ENCODE results near the gene CXCR5.

Gene CXCR5

DNA sequence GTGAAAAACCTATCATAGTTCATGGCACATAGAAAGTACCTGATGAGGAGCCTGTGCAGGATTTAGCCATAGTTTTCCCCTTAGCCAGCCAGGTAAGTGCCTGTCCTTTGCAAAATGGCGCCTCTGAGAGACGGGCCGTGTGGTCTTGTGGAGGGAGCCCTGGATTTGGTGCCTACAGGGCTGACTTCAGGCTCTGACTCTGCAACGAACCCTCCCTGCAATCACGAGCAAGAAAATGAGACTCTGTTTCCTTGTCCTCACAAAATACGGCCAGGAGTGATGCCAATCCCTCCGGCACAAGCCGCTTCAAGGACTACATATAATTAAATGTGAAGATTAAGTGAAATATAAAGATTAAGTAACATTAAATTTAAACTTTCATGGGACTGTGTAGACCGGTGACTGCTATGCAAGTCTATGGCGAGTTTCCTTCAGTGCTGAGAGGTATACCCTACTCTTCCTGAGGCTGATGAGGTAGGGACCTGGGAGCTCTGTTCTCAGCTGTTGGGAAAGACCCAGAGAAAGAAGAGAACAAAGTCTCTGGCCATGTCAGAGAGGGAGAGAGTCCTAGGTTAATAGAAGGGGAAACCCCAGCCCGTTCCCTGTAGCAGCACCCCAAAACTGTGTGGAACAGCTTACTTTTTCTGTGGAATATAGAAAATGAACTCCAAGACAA lies 6.1 kb upstream of the CXCR5 start:
- DNase-seq: no peak

DNA sequence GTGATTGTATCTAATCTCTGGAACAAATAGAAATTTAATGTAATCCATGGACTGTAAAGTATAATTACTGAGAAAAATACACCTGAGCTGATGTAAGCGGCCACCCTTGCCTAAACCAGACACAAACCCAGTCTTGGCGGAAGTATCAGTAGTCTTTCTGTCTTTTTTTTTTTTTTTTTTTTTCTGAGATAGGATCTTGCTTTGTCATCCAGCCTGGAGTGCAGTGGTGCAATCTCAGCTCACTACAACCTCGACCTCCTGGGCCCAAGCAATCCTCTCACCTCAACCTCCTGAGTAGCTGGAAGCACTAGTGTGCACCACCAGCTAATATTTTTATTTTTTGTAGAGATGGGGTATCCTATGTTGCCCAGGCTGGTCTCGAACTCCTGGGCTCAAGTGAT lies 5.5 kb upstream of the CXCR5 start:
- DNase-seq: no peak

DNA sequence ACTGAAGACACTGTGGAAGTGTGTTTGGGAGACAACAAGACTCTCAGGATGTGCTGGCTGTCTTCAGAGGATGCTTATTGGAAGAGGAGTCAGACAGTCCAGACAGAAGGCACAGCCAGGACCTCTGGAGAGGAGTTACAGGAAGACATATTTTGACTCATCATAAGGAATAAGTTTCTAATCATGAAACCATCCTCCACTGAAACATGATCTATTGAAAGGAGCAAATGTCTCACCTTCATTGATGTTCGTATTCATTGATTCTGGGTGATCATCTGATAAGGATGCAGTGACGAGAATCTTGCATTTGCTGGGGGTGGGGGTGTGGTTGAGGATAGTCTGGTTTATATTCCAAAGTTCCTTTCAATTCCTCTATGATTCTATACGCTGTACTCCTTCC lies 2.5 kb upstream of the CXCR5 start:
- DNase-seq: no peak

DNA sequence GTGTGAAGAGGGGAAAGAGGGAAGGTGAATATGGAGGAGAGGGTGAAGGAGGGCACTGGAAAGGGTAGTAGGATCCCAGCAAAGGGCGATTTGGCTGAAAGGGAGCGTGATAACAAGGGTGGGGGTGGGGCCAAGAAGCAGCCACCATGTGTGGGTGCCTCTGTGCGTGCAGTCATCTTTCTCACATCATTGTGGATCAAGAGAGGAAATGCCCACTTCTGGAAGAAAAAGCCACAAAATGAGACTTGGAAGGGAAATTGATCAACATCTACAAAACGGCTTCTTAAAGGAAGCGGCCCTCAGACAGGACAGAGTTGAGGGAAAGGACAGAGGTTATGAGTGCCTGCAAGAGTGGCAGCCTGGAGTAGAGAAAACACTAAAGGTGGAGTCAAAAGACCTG lies 1.2 kb upstream of the CXCR5 start:
- DNase-seq: no peak

DNA sequence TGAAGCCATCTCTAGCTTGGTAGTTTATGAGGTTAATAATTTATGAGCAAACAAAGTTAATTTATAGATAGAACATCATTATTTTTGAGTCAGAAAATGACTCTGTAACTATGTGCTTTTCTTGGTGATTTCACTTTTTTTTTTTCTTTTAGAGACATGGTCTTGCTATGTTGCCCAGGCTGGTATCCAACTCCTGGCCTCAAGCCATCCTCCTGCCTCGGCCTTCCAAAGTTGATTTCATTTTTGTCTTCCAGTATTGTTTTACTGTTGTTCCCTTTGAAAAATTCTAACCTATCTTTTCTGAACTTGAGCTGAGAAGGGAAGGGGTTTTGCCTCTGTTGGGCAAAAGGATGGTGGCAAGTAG lies 706 bp upstream of the CXCR5 start:
- DNase-seq: no peak

DNA sequence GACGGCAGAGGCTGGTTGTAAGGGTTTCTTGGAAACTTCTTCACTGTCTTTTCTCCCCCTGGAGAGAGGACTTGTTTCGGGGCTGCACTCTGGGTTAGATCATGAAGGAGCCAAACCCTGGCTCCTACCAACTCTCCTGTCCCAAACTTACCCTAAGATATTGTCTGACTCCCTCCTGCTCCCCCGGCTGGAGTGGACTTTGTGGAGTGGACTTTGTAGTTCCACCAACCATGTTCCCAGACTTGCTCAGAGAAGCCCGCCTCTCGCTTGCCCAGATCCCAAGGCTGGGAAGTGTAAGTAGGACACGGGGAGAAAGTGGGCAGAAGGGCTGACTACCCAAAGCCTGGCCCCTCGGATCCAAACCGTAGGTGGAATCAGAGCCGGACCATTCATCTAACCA lies 1.2 kb downstream of the CXCR5 start:
- no peak for DNase-seq

DNA sequence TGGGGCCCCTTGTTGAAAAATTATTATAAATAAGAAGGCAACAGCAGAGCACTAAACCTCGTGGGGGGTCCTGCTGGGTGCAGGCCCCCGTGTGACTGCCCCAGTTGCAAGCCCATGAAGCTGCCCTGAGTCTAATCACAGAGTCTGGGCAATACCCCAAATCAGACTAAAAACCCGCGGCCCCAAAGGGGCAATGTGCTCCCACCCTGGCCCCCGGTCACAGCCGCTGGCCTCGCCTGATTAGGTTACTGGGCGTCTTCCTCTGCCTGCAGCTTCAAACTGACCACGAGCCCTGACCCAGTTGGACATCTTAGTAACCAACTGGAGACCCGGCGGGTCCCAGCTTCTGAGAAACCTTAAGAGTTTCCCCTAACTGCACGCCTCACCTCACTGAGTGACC lies 1.6 kb downstream of the CXCR5 start:
- peak; percentile 22 for DNase-seq

DNA sequence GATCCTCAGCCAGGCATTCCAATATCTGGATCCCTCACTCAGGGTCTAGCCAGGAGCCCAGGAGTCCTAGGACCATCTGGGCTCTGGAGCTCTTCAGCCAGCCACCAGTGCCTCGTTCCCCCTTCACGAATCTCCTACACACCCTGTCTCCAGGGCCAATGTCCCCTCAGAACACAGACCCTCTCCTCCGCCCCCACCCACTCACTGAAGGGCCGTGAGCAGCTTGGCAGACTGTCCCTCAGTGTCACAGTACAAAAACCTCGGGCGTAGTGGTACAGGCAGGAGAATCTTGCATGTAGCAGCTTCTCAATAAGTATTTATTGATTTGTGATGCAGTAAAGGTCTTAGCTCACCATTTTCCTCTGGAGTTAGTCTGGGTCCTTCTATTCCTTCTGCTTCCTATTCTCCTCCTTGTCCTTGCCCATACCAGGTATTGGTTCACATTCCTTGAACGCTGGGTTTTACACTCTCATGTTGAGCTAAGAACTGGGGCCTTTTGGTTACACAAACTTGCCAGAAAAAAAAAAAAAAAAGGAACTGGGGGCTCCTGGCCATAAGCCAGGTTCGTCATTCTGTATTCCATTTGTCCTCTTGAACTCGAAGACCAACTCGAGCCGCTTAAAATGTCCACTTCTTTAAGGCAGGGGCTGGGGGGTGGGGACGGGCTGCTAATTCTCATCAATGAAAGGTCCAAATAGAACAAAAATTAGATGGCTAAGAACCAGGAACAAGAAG lies 2.3 kb downstream of the CXCR5 start:
- peak; percentile 22 for DNase-seq

DNA sequence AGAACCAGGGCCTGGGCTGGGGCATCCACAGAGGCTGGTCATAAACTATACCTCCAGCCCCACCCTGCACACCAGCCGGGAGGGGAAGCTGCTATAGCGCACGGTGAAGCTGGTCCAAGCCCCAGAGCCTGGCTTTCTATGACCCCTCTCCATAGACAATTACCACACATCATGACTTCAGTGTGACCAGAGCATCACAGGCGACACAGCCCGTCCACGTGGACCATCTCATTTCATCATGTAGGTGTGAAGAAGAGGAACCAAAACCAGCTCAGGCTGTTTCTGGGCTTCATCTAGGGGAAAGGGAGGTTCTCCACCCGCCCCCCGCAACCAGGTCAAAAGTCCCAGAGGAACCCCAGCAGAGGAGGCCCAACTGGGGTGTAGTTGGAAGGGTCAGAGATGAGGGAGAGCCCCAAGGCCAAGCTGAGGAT lies 3.0 kb downstream of the CXCR5 start:
- no peak for DNase-seq

DNA sequence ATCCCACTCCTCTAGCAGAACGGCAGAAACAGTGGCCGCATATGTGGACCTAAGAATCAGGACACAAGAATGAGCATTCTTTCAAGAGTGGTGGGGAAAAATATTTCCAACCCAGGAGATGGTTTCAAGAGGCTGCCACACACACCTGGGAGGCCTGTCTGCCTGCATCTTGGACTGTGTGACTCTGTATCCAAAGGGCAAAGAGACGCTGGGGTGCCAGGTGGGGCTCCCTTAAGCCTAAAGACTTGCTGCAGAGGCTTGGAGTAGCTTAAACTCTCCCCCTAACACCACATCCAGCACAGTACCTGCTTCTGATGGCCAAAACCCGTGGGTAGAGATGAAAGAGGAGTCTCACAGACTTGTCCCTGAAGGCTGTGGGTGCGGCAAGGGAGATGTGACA lies 3.5 kb downstream of the CXCR5 start:
- DNase-seq: no peak

DNA sequence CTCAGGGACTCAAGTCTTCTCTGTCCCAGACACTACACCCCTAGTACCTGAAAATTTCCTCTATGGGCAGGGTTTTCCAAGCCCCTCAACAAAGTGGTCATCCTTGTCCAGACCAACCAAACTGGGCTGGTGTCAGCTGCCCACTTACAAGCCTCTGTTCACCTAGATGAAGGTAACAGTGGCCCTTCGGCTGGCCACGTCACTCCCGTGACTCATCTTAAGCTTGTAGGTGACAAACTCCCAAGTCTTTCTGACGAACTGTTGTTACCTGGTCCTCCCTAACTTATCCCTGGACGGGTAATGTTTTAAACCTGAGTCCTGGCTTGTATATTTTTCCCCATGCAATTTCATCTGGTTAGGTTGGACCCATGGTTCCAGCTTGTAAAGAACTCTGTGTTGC lies 4.7 kb downstream of the CXCR5 start:
- no peak for DNase-seq

DNA sequence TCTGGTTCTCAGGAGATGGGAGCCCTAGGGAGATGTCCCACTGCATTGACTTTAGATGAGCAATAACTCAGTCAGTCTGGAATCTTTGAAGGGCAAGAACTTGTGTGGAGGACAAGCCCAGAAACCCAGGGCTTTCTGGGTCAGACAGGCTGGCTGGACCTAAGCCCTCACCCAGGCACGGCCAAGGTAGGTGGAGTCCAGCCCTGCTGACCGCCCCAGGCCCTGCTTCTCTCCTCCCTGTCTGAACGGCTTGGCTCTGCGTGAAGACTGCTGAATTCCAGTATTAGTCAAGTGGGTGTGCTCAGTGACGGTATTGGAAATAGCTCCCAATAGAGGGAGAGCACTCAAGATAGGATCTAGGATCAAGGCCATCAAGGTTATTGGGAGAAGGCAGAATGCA lies 6.1 kb downstream of the CXCR5 start:
- DNase-seq: no peak

DNA sequence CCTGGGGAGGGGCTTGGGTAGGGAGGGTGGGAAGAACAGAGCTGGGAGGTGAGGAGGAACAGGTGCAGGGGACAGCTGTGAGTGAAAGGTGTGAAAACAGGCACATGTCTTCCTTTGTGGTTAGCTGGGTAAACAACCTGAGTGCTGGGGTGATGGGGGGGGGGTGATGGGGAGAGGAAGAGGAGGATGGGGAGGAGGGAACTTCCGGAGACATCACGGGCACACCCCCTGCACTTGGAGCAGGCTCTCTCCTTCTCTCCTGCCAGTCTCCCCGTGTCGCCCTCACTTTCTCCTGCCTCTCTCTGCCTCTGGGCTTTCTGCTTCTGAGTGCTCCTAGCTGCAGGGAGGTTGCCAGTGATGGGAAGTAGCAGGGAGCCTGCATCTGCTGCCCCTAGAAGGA lies 8.8 kb downstream of the CXCR5 start:
- no peak for DNase-seq

DNA sequence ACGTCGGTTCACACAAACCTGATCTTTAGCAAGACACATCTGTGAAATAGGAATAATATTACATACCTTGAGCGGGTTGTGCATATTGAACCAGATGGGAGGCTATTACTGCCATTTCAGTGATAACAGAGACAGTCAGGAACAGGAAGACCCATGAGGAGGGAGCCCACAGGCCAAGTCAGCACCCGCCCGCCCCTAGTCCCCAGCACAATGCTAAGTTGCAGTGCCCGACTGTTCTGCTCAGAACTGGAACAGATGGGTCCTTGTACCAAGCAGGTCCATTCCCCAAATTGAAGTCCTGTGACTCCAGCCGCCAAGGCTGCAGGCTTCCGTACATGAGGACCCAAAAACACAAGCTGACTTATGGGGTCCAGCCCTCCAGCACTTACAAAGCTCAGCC lies 9.3 kb downstream of the CXCR5 start:
- DNase-seq: no peak

DNA sequence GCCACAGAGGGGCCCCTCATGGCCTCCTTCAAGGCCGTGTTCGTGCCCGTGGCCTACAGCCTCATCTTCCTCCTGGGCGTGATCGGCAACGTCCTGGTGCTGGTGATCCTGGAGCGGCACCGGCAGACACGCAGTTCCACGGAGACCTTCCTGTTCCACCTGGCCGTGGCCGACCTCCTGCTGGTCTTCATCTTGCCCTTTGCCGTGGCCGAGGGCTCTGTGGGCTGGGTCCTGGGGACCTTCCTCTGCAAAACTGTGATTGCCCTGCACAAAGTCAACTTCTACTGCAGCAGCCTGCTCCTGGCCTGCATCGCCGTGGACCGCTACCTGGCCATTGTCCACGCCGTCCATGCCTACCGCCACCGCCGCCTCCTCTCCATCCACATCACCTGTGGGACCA lies 10.0 kb downstream of the CXCR5 start:
- DNase-seq: no peak

DNA sequence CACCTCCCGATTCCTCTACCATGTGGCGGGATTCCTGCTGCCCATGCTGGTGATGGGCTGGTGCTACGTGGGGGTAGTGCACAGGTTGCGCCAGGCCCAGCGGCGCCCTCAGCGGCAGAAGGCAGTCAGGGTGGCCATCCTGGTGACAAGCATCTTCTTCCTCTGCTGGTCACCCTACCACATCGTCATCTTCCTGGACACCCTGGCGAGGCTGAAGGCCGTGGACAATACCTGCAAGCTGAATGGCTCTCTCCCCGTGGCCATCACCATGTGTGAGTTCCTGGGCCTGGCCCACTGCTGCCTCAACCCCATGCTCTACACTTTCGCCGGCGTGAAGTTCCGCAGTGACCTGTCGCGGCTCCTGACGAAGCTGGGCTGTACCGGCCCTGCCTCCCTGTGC lies 10.5 kb downstream of the CXCR5 start:
- no peak for DNase-seq

DNA sequence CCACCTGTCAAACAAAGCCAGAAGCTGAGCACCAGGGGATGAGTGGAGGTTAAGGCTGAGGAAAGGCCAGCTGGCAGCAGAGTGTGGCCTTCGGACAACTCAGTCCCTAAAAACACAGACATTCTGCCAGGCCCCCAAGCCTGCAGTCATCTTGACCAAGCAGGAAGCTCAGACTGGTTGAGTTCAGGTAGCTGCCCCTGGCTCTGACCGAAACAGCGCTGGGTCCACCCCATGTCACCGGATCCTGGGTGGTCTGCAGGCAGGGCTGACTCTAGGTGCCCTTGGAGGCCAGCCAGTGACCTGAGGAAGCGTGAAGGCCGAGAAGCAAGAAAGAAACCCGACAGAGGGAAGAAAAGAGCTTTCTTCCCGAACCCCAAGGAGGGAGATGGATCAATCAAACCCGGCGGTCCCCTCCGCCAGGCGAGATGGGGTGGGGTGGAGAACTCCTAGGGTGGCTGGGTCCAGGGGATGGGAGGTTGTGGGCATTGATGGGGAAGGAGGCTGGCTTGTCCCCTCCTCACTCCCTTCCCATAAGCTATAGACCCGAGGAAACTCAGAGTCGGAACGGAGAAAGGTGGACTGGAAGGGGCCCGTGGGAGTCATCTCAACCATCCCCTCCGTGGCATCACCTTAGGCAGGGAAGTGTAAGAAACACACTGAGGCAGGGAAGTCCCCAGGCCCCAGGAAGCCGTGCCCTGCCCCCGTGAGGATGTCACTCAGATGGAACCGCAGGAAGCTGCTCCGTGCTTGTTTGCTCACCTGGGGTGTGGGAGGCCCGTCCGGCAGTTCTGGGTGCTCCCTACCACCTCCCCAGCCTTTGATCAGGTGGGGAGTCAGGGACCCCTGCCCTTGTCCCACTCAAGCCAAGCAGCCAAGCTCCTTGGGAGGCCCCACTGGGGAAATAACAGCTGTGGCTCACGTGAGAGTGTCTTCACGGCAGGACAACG lies 11.7 kb downstream of the CXCR5 start:
- DNase-seq: peak; percentile 74

DNA sequence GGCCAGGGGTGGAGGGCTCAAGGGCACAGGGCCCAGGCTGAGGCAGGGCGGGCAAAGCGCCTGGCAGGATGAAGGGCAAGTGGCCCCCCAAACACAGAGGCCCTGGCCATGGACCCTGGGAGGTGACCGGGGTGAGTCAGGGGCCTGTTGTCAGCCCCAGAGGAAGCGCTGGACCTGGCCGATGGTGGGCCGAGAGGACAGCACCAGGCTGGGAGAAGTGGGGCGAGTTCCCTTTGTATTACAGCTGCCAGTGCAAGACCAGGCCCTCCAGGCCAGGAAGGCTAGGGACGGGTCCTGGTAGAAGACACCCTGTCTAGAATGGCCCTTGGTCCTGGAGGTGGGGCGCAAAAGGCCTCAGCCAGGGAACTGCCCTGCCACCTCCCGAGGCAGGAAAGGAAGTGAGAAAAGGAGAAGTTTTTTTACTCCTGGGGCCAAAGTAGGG lies 12.8 kb downstream of the CXCR5 start:
- no peak for DNase-seq

DNA sequence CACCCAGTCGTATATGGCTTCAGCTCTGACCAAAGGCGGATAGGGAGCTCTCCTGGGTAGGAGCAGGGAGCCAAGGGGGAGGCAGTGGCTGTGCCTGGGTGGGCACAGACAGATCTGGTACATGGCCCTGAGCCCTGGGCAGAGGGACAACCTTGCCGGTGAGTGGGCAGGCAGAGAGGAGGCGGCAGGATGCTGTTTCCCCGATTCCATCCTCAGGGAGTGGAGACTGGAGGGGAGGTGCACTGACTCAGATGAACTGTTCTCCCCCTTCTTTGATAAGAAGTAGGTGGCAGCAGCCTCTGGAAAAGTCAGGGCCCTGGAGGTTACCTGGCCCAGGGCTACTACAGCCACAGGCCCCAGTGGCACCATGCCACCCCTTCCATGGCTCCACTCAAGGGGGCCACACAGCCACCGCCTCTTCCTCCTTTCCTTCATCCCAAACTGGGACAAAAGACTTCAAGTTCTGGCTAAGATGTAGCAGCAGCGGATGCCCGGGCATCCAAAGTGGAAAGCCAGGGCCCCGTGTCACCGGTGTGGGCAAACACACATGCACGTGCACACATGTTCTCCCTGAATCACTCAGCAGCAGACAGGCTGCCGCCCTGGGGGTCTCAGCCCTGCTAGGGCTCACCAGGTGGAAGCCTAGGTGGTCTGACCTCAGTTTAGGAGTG lies 13.4 kb downstream of the CXCR5 start:
- no peak for DNase-seq

DNA sequence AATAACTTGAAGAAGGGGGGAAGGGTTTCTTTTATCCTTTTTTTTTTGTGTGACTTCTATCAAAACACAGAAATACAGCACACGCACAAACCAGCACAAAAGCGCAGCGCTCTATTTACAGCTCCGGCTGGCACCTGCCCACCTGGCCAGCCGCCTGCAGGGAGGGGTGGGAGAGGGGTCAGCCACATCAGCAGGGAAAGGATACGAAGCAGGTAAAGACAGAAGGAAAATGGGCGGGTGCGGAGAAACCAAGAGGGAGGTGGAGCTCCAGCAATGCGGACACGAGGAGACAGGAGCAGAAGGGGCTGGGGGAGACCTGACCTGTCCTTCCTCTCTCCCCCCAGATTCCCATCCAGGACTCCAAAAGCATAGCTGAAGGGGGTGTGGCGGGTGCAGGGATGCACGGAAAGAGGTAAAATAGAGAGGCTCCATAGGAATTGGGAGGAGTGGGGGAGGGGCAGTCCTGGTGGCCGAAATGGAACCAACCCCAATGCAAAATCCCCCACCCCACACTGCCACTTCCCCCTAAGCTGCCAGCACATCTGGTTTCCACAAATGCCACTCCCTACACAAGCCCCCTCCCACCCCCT lies 14.1 kb downstream of the CXCR5 start:
- DNase-seq: no peak

DNA sequence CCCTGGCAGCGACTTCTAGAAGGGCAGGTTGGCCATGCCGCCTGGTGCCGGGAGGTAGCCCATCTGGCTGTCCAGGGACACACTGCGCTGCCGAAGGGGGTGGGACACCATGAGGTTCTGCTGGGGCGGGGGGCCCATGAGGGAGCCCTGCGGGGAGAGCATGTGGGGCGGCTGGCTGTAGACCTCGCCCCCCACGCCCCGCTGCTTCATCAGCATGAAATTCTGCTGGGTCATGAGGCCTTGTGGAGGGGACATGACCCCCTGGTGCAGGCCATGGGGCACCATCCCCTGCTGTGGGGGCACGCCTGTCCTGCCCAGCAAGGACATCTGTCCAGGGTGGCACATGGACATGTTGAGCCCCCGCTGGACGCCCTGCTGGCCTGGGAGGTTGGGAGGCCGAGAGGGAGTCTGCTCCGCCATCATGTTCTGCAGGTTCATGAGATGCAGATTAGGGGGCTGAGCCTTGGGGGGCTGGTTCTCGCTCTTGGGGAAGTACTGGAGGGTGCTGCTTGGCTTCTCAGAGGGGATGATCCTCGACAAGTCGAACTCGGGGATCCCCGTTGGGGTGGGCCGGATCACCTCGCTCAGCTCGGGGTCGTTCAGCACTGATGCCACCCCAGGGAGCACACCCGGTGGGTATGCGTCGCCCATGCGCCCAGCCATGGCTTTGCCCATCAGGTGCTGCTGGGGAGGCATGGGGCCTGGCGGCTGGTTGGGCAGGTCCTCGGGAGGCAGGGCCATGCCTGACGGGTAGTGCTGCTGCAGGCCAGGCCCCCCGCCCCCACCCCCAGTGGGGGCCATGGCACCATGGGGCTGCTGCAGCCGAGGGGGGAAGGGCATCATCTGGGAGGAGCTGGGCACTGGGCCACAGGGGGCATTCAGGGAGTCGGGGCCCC lies 15.0 kb downstream of the CXCR5 start:
- no peak for DNase-seq

DNA sequence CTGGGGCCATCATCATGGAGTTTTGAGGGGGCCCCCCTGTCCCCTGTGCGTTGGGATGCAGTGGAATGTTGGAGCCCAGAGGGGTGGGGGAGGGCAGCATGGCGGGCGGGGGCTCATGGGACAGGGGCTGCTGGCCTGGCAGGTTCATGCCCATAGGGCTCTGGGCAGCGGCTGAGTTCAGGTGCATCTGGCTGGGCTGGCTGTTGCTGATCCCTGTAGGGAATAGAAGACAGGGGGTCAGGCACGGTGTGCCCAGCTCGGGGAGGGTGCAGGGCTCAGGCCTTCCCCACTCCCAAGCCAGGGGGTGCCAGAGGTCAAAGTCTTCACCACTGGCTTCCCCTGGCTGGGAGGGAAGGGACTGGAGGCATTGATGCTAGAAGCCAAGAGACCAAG lies 15.6 kb downstream of the CXCR5 start:
- DNase-seq: no peak

Data from stimulated activated CD8-positive, alpha-beta memory T cell treated with anti-CD3 and anti-CD28 coated beads, Interleukin-4, amount 100 ng/mL, for 48 hours (primary cell).